Measurements from ENCODE around the gene ZW10.

GRCh38 chr11:113698515-113698914 lies 75.0 kb downstream of the ZW10 start:
- TF ChIP-seq CTCF (IDR thresholded peaks at IDR 0.05) (no peak), POLR2A (IDR thresholded peaks at IDR 0.05) (no peak)
